ENCODE results near the gene TMEM184B.

The TMEM184B gene

GRCh38 chr22:38205261-38206128 lies 67.3 kb downstream of the TMEM184B start:
- peak; percentile 43 for DNase-seq (ENCODE audit: low read depth)

- peak; percentile 35 for DNase-seq (ENCODE audit: low read depth)
Measured at GRCh38 chr22:38204784-38205183, 68.0 kb downstream of the TMEM184B start.

- peak; percentile 88 for DNase-seq (ENCODE audit: low read depth)
Measured at GRCh38 chr22:38203855-38204514, 68.8 kb downstream of the TMEM184B start.

- DNase-seq (ENCODE audit: low read depth): peak; percentile 73
Measured at GRCh38 chr22:38203090-38203810, 69.6 kb downstream of the TMEM184B start.

- peak; percentile 88 for DNase-seq (ENCODE audit: low read depth)
Measured at GRCh38 chr22:38202437-38203089, 70.2 kb downstream of the TMEM184B start.

GRCh38 chr22:38201711-38202436 lies 70.9 kb downstream of the TMEM184B start, which contains the start of gene MAFF:
MAFF (plus strand) TSS chr22:38201994; CDS start chr22:38213854, 11,860 bp downstream.
- peak; percentile 98 for DNase-seq (ENCODE audit: low read depth)

GRCh38 chr22:38201371-38201710 lies 71.5 kb downstream of the TMEM184B start:
- no peak for DNase-seq (ENCODE audit: low read depth)

GRCh38 chr22:38199826-38200559 lies 72.8 kb downstream of the TMEM184B start:
- no peak for DNase-seq (ENCODE audit: low read depth)

- DNase-seq (ENCODE audit: low read depth): peak; percentile 33
Measured at GRCh38 chr22:38196791-38197419, 75.9 kb downstream of the TMEM184B start.

GRCh38 chr22:38193580-38193979 lies 79.2 kb downstream of the TMEM184B start:
- DNase-seq (ENCODE audit: low read depth): no peak

GRCh38 chr22:38192475-38192863 lies 80.3 kb downstream of the TMEM184B start:
- no peak for DNase-seq (ENCODE audit: low read depth)

GRCh38 chr22:38191731-38192474 lies 80.9 kb downstream of the TMEM184B start:
- DNase-seq (ENCODE audit: low read depth): no peak

GRCh38 chr22:38191055-38191454 lies 81.8 kb downstream of the TMEM184B start:
- DNase-seq (ENCODE audit: low read depth): no peak

GRCh38 chr22:38190581-38190980 lies 82.2 kb downstream of the TMEM184B start:
- DNase-seq (ENCODE audit: low read depth): no peak

- DNase-seq (ENCODE audit: low read depth): no peak
Measured at GRCh38 chr22:38189104-38189503, 83.7 kb downstream of the TMEM184B start.

GRCh38 chr22:38187413-38188212 lies 85.2 kb downstream of the TMEM184B start:
- peak; percentile 43 for DNase-seq (ENCODE audit: low read depth)

- no peak for DNase-seq (ENCODE audit: low read depth)
Measured at GRCh38 chr22:38186429-38186828, 86.4 kb downstream of the TMEM184B start.

GRCh38 chr22:38184788-38185187 lies 88.0 kb downstream of the TMEM184B start:
- DNase-seq (ENCODE audit: low read depth): no peak
